Mesothelial cell of epicardium (in vitro differentiated cells): ENCODE results near the gene ARSG. TPM values are rescaled to one million over a fixed set of nuclear protein-coding genes. Genes with fewer than 3 reads are reported as not detected.

ENCODE experiments used
- DNase-seq, 2 experiments: peaks; one replicate each; pipeline ENCODE4 v3.0.0; 2021; ENCODE audit warnings: low spot score in 2 of 2; ENCODE audit not compliant: unreplicated experiment in 2 of 2
- H3K27ac Mint-ChIP-seq: 2 replicates; pipeline ENCODE4 v1.8.0; 2021; ENCODE audit warnings: mixed read lengths
- H3K27me3 Mint-ChIP-seq: 2 replicates; pipeline ENCODE4 v1.8.0; 2021; ENCODE audit warnings: low read depth, mixed read lengths
- H3K36me3 Mint-ChIP-seq: 2 replicates; pipeline ENCODE4 v1.8.0; 2021; ENCODE audit warnings: mixed read lengths
- H3K4me1 Mint-ChIP-seq: 2 replicates; pipeline ENCODE4 v1.8.0; 2021; ENCODE audit warnings: mixed read lengths
- H3K4me3 Mint-ChIP-seq: 2 replicates; pipeline ENCODE4 v1.8.0; 2021; ENCODE audit warnings: mild to moderate bottlenecking, moderate library complexity, mixed read lengths
- H3K9me3 Mint-ChIP-seq: 2 replicates; pipeline ENCODE4 v1.8.0; 2021; ENCODE audit warnings: mixed read lengths
- total RNA-seq: library from RNA; stranded (reverse); gene quantifications from 3 replicates; pipeline ENCODE4 v1.2.1, GENCODE V29; 2021
- TF ChIP-seq, protein P1 (sequence below): fragments of 200-600 bp; sonication (generic); IDR thresholded peaks from one replicate; pipeline ENCODE4 v1.5.0; 2021; ENCODE audit warnings: antibody characterized with exemption; ENCODE audit not compliant: unreplicated experiment

The ARSG gene
- total RNA-seq, 1 donor from 2014 or later = 7.8 TPM

DNA sequence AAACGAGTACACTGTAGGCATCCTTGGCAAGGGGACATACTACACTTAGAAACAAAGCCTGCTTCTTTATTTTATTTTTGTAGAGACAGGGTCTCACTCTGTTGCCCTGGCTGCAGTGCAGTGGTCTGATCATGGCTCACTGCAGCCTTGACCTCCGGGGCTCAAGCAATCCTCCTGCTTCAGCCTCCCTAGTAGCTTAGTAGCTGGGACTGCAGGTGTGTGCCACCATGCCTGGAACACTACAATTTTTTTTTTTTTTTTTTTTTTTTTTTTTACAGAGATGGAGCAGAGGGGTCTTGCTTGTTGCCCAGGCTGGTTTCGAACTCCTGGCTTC is 87.8 kb downstream of the ARSG start:
- Mint-ChIP-seq H3K36me3 (no peaks in the 10 kb centered on the region), H3K4me3 (no peak overlapping the region), H3K4me1 (peaks cover 25% of the 10 kb centered on the region), H3K9me3 (no peaks in the 10 kb centered on the region), H3K27me3 (no peaks in the 10 kb centered on the region), H3K27ac (no peak overlapping the region)
- TF ChIP-seq, protein P1, sequence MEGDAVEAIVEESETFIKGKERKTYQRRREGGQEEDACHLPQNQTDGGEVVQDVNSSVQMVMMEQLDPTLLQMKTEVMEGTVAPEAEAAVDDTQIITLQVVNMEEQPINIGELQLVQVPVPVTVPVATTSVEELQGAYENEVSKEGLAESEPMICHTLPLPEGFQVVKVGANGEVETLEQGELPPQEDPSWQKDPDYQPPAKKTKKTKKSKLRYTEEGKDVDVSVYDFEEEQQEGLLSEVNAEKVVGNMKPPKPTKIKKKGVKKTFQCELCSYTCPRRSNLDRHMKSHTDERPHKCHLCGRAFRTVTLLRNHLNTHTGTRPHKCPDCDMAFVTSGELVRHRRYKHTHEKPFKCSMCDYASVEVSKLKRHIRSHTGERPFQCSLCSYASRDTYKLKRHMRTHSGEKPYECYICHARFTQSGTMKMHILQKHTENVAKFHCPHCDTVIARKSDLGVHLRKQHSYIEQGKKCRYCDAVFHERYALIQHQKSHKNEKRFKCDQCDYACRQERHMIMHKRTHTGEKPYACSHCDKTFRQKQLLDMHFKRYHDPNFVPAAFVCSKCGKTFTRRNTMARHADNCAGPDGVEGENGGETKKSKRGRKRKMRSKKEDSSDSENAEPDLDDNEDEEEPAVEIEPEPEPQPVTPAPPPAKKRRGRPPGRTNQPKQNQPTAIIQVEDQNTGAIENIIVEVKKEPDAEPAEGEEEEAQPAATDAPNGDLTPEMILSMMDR = no peak
- no peak for DNase-seq

DNA sequence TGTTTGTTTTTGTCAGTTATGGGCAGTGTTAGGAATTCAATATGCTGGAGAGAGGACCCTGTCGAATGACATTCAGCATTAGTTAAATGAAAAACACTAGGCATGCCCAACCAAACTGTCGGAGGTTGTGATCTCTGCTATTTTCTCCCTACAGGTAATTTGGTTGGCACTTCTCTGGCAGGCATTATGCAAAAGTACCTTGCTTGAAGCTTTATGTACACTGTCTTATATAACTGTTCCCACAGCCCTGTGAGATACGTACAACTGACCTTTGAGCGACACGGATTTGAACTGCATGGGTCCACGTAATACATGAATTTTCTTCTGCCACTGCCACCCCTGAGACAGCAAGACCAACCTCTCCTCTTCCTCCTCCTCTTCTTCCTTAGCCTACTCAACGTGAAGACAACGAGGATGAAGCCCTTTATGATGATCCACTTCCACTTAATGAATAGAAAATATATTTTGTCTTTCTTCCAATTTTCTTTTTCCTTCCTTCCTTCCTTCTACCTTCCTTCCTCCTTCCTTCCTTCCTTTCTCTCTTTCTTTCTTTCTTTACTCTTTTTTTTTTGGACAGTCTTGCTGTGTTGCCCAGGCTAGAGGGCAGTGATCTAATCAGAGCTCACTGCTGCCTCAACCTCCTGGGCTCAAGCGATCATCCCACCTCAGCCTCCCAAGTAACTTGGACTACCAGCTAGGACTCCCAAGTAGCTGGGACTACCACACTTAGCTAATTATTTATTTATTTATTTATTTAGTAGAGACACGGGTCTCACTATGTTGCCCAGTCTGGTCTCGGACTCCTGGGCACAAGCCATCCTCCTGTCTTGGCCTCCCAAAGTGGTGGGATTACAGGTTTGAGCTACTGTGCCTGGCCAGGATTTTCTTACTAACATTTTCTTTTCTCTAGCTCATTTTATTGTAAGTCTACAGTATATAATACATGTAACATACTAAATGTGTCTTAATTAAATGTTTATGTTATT is 88.7 kb downstream of the ARSG start:
- no peak overlapping the region for H3K4me3 Mint-ChIP-seq
- no peaks in the 10 kb centered on the region for H3K36me3 Mint-ChIP-seq
- no peaks in the 10 kb centered on the region for H3K9me3 Mint-ChIP-seq
- peaks cover 30% of the 10 kb centered on the region for H3K4me1 Mint-ChIP-seq
- no peak overlapping the region for H3K27ac Mint-ChIP-seq
- no peaks in the 10 kb centered on the region for H3K27me3 Mint-ChIP-seq
- no peak for DNase-seq
- TF ChIP-seq, protein P1 = no peak

DNA sequence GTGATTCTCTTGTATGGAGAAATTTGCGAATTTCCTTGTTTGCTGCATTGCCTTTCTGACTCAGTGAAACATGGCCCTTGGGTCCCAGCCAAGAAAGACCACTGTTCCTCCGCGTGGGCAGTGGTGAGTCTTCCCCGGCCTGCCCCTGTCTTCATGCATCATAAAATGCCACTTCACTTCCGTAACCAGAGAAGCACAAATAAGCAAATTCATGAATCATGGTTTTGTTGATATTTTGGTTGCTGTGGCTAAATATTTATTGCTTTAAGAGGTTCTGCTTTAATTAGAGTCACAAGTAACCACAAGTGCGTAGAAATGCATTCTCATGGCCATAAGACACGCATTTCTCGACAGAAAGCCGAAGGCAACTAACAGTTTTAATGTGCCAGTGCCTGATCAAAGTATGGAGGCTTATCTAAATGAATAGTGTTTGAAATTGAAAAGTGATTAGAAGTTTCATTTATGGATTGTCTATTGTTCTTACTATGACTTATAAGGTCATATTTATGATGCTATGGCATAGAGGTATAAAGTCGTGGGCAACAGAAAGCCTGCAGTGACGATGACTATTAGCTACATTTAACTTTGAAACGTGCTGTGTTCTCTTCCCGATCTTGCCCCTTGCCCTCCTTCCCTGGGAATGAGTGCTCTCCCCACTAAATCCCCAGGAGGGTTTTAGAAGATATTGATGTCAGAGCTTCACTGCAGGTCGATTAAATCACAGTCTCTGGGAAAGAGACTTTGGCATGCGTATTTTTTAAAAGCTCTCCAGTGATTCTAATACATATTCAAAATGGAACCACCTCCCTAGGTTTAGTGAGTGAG is 90.0 kb downstream of the ARSG start:
- Mint-ChIP-seq H3K27ac (no peak overlapping the region), H3K4me3 (no peak overlapping the region), H3K4me1 (peaks cover 30% of the 10 kb centered on the region), H3K36me3 (no peaks in the 10 kb centered on the region), H3K27me3 (no peaks in the 10 kb centered on the region), H3K9me3 (no peaks in the 10 kb centered on the region)
- DNase-seq = no peak
- TF ChIP-seq, protein P1 = no peak

DNA sequence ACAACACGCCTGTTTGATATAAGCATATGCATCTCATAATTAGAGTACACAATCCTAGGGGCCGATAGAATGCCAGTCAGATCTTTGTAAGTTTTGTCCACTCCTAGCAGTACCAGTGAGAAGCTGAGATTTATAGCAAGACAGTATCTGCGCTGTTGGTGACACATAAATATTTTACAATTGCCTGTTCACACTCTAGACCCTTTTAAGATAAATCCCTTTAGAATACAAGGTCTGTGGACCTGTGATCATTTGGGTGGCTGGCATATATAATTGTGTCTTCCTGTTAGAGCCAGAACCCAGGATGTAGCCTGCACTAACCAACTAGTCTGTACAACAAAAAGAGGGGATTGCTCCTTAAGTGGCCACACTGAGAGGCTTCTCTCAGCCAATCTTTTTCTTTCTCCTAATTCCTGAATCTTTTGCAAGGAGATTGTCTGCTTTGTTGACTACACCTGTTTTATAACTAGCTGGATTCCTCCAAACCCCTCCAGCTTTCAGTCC is 91.3 kb downstream of the ARSG start:
- DNase-seq = no peak
- peaks cover 30% of the 10 kb centered on the region for H3K4me1 Mint-ChIP-seq
- no peaks in the 10 kb centered on the region for H3K27me3 Mint-ChIP-seq
- TF ChIP-seq, protein P1 = no peak
- no peaks in the 10 kb centered on the region for H3K9me3 Mint-ChIP-seq
- H3K27ac Mint-ChIP-seq = no peak overlapping the region
- no peak overlapping the region for H3K4me3 Mint-ChIP-seq
- H3K36me3 Mint-ChIP-seq = no peaks in the 10 kb centered on the region

- TF ChIP-seq, protein P1 = no peak
- peaks cover 28% of the 10 kb centered on the region for H3K4me1 Mint-ChIP-seq
- no peak overlapping the region for H3K4me3 Mint-ChIP-seq
- no peak for DNase-seq
- H3K27me3 Mint-ChIP-seq = no peaks in the 10 kb centered on the region
- peak overlapping the region; percentile 19 for H3K27ac Mint-ChIP-seq
- H3K36me3 Mint-ChIP-seq = no peaks in the 10 kb centered on the region
- H3K9me3 Mint-ChIP-seq = no peaks in the 10 kb centered on the region
These were observed 91.8 kb downstream of the ARSG start for GRCh38 chr17:68383120-68383442.
